Hepatic stellate cell (primary cell): ENCODE data around the gene MAGEF1.

Experiments used
- DNase-seq: peaks from one replicate; pipeline ENCODE4 v3.0.0; 2011; ENCODE audit warnings: low spot score

Gene MAGEF1

DNA sequence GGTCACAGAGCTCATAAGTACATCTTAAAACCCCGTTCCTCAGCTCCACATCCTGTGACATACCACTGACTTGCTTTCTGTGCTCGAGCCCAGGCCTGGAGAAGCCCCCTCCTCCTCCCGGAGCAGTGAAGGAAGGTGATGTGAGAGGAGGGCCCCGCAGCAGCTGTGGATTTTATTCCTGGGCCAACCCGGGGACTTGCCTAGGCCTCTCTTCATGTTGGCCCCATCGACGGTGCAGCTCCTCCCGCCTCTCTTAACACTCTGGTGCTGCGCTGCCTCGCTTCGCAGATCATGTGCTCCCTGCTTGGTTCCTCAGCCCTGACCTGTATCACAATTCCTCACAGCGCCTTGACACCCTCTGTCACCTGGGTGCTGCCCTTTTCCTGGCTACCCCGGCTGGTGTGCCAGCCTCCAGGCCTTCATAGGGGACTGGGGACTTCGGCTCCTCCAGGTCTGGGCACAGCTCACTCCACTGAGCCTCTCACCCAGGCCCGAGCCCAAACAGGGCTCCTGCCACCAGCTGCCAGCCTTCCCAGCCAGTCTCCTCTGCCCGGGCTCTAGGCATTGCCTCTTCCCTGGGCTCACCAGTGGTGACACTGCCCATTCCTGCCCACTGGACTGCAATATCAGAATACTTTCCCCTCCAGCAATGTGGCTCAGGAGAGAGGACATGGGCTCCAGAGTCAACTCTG, 21.5 kb downstream of the MAGEF1 start:
- DNase-seq = no peak

DNA sequence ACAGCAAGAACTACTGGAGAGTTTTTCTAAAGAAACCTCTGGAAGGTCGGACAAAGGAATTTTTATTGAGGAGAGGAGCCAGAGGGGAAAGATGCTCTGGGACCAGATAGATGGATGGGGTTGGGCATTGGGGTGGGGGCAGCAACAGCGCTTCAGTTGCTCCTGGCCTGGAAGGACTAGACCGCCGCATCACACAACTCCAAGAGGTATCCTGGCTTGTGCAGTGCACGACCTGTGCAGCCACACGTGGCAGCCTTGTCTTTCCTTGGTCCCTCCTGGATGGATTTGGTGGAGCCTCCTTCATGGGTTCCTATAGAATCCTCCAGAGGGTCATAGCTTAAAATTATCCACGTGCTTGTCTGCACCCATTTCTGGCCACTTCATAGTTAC, 23.0 kb downstream of the MAGEF1 start:
- no peak for DNase-seq

GRCh38 chr3:184688251-184688881, 23.5 kb downstream of the MAGEF1 start:
- DNase-seq = peak; percentile 70

- DNase-seq = no peak
Measured at GRCh38 chr3:184687363-184688015, 24.4 kb downstream of the MAGEF1 start.

DNA sequence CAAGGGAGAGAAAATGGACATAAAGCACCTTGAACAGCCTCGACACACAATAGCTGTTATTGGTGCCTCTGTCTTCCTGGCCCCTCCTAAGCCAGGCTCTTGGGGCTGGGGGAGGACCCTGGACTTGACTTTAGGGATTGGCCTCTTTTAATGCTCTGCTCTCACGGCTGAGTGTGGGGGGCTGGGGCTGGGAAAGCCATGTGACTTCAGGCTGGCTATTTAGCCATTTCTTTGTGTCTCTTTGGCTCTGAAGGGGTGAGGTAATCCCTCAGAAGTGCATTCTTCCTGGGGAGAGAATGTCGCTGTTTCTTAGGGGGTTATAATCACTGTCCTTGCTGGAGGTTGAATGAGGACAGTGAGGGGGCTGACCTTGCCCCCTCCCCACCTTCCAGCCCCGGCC, 26.2 kb downstream of the MAGEF1 start:
- DNase-seq = no peak

DNA sequence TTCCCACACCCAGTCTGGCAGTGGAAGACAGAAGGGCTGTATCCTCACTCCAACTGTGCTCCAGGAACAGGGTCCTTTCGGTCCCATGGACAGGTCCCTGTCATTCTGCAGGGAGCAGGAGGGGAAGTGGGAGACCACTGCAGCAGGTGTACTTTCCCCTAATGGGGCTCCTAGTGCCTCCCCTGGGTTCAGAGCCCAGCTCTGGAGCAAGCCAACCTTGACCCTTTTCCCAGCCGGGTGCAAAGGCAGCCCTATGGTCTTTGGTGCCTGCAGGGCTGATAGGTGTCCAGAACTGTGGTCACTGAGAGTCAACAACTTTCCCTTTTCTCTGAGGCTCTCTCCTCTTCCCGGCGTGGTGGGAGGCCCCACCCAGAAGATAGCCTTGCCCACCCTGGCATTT, 26.8 kb downstream of the MAGEF1 start:
- DNase-seq = no peak

GRCh38 chr3:184683900-184684560, 27.8 kb downstream of the MAGEF1 start:
- DNase-seq = no peak

DNA sequence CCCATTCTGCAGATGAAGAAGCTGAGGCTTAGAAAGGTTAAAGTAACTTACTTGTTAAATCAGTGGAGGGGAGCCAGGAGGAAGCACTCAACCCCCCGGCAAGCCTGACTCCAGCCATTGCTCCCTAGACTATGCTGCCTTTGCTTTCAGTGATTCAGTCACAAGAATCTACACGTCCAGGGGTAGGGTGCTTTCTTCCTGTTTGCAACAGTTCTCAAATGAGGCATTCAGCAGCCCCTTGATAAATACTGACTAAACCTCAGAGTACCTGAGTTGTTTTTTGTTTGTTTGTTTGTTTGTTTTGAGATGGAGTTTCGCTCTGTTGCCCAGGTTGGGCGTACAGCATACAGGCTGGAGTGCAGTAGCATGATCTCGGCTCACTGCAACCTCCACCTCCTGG, 28.6 kb downstream of the MAGEF1 start:
- DNase-seq = no peak

DNA sequence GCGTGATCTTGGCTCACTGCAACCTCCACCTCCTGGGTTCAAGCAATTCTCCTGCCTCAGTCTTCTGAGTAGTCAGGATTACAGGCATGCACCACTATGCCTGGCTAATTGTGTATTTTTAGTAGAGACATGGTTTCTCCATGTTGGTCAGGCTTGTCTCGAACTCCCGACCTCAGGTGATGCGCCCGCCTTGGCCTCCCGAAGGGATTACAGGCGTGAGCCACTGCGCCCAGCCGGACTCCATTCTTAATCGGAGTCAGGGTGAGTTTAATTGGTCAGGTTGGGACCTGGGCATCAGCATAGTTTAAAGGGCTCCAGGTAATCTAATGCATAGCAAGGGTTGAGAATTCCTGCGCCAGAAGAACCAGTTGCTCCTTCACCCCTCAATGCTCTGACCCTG, 29.2 kb downstream of the MAGEF1 start:
- DNase-seq = no peak

- DNase-seq = no peak
Measured at GRCh38 chr3:184680385-184681345, 31.2 kb downstream of the MAGEF1 start.

DNA sequence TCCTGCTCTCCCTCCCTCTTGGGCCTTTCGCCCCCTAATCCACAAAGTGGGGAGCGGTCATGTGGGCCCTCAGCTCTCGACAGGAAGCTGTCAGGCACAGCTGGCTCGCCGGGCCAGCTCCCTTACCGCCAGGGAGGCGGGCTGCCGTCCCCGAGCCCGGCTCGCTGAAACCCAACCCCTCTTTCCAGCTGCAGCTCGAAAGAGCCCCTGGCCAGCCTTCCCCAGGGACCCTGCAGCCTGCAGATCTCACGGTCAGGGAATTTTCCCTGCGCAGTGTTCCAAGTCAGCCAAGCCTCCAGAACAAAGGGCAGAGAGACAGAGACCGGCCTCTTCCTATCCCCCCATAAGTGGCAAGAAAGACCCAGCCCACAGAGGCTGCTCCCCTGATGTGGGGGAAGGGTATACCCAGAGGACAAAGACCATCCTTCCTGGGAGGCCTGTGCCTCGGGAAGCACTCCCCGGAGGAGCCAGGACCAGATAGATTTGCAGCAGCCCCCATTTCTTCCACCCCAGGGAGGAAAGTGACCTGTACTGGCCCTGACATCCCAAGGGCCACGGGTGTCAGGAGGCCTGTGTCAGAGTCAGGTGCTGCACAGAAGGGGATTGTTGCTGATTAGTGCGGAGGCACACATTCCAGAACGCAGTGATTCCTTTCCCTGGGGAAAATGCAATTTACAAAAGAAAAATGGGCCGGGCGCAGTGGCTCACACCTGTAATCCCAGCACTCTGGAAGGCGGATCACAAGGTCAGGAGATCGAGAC, 32.6 kb downstream of the MAGEF1 start:
- no peak for DNase-seq

DNA sequence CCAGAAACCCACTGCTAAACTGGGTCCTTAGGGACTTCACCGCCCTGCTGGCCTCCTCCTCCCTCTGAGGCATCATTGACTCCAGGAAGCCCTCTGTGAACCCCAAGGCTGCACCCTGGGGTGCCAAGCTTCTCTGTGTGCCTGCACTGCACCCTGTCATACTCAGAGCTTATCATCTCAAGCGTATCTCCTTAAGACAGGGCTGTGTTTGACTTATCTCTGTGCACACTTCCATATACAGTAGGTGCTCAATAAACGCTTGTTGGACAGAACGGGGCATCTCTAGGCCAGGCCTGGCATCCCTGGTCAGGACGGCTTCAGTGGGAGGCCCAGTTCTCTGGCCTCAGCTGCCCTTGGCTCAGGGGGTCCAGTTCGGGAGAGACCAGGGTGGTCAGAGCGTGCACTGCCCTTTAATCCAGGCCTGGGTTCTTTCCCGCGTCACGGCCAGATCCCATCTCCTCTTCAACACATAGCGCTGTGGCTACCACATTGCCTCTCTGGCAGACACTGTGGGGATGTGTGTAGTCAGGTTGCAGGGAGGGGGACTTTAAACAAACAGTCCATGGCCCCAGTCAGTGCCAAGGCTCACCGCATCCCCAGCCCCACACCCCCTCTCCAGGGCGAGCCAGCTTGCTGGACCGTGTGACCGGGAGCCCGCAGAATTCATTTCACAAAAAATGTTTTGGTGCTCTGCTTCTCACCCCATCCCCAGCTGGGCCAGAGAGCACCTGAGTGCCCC, 33.4 kb downstream of the MAGEF1 start:
- DNase-seq = no peak

- no peak for DNase-seq
Measured at GRCh38 chr3:184677344-184678316, 34.2 kb downstream of the MAGEF1 start.

GRCh38 chr3:184676927-184677326, 34.9 kb downstream of the MAGEF1 start:
- DNase-seq = no peak

DNA sequence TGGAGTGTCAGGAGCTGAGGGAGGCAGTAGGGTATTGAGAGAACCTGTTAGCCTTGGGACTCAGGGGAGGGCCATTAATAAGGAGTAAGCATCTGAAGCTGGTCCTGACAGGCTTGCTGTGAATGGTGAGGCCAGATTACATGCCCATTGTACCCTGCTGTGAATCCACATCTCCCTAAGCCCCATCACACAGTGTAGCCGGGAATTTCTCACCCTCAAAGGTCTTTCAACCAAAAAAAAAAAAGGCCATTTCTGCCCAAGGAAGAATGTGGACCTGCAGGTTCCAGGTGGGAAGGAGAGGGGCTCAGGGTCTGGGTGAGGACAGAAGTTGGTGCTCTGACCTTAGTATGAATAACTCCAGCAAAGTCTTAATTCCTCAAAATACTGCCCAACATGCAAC, 37.2 kb downstream of the MAGEF1 start:
- no peak for DNase-seq

- no peak for DNase-seq
Measured at GRCh38 chr3:184672977-184673870, 38.6 kb downstream of the MAGEF1 start.

DNA sequence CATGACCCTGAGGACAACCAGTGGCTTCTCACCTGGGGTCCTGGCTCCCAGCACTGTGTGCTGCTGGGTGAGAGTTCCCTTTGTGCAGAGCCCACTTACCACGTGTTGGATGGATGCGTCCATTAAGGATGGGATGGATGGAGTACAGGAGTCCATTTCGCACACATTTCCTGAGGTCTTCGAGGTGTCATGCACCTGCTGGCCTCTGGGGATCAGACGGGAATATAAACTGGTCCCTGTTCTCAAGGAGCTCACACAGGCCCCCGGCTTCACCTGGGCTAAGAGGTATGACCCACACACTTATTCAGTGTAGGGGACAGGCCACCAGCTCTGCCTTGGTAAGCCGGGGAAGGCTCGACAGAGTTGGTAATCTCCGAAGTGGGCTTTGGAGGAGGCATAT, 39.5 kb downstream of the MAGEF1 start:
- DNase-seq = no peak

DNA sequence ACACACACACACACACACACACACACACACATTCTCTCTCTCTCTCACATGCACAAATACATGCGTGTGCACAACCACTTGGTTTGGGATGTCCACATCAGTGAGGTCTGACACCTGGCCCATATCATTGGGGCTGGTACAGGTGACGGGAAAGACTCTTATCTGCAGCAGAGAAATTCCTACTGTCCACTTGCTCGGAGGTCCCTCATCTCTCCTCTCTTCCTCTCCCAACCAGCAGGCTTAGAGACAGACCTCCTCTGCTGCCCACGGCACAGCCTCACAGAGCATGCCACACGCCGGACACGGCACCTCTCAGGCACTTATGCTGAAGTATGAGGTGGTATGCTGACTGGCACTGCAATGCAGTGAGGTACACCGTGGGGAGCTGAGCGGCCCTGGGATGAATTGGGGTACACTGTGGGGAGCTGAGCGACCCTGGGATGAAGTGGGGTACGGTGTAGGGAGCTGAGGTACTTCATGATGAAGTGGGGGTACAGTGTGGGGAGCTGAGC, 41.7 kb downstream of the MAGEF1 start:
- DNase-seq = no peak
